ENCODE results near the gene OR2V2.

- TF ChIP-seq CTCF (IDR thresholded peaks at IDR 0.05; ENCODE audit: low read depth, low read length, missing input control): no peak
- TF ChIP-seq EGR1 (IDR thresholded peaks at IDR 0.05; ENCODE audit: low read depth in 2 of 2): no peak
- TF ChIP-seq ZBTB33 (IDR thresholded peaks at IDR 0.05): no peak
- peak; percentile 5 for TF ChIP-seq YY1 (IDR thresholded peaks at IDR 0.05)
- no peak for TF ChIP-seq TAF1 (conservative IDR thresholded peaks at IDR 0.05)
- TF ChIP-seq HNF4G (IDR thresholded peaks at IDR 0.05): no peak
- no peak for TF ChIP-seq MAX (IDR thresholded peaks at IDR 0.05)
- TF ChIP-seq RXRA (IDR thresholded peaks at IDR 0.05): no peak
- no peak for TF ChIP-seq REST (IDR thresholded peaks at IDR 0.05)
- TF ChIP-seq JUND (IDR thresholded peaks at IDR 0.05): no peak
- TF ChIP-seq RAD21 (IDR thresholded peaks at IDR 0.05): no peak
- no peak for TF ChIP-seq SP1 (IDR thresholded peaks at IDR 0.05)
- TF ChIP-seq FOXA2 (IDR thresholded peaks at IDR 0.05): no peak
These were observed 40.3 kb downstream of the OR2V2 start for GRCh38 chr5:181187500-181188213.

Data from liver (tissue), 3 donors.